GM18909 (cell line): ENCODE results near the gene LRRC63.
"Not testable (repeated sequence)": the region's sequence is repeated elsewhere in the genome, so short reads cannot be mapped to it uniquely, and the experiment has no call there.

ENCODE experiments used
- ATAC-seq: cut with Tn5 transposase; IDR thresholded peaks from one replicate; pipeline ENCODE4 v1.9.1; 2021; ENCODE audit warnings: mild to moderate bottlenecking; ENCODE audit not compliant: unreplicated experiment, poor library complexity

The LRRC63 gene

GRCh38 chr13:46181377-46181839 lies 30.3 kb upstream of the LRRC63 start:
- no peak for ATAC-seq

- peak; percentile 73 for ATAC-seq
These were observed 29.8 kb upstream of the LRRC63 start, which contains the start of gene LCP1 for GRCh38 chr13:46181840-46182490. TSS of gene LCP1 (minus strand) at chr13:46182177. CDS start at chr13:46159662, 22,515 bp downstream.

GRCh38 chr13:46182491-46182877 lies 29.2 kb upstream of the LRRC63 start:
- ATAC-seq: peak; percentile 12

- ATAC-seq: no peak
These were observed 28.4 kb upstream of the LRRC63 start for GRCh38 chr13:46183018-46183946.

GRCh38 chr13:46184277-46184699 lies 27.4 kb upstream of the LRRC63 start:
- ATAC-seq: peak; percentile 51

- ATAC-seq: no peak
These were observed 26.1 kb upstream of the LRRC63 start for GRCh38 chr13:46185634-46186033.

GRCh38 chr13:46192412-46192811 lies 19.3 kb upstream of the LRRC63 start:
- ATAC-seq: no peak

- ATAC-seq: no peak
These were observed 16.7 kb upstream of the LRRC63 start for GRCh38 chr13:46195016-46195415.

GRCh38 chr13:46197299-46198048 lies 14.3 kb upstream of the LRRC63 start:
- no peak for ATAC-seq

- ATAC-seq: no peak
These were observed 13.0 kb upstream of the LRRC63 start for GRCh38 chr13:46198696-46199193.

GRCh38 chr13:46202188-46202795 lies 9.4 kb upstream of the LRRC63 start:
- ATAC-seq: no peak

GRCh38 chr13:46202966-46203365 lies 8.8 kb upstream of the LRRC63 start:
- ATAC-seq: no peak

- no peak for ATAC-seq
These were observed 5.6 kb upstream of the LRRC63 start for GRCh38 chr13:46206143-46206542.

- ATAC-seq: no peak
These were observed 3.9 kb upstream of the LRRC63 start for GRCh38 chr13:46207828-46208227.

- no peak for ATAC-seq
These were observed 1.2 kb upstream of the LRRC63 start for GRCh38 chr13:46210362-46211083.

- ATAC-seq: peak; percentile 47
These were observed 629 bp upstream of the LRRC63 start for GRCh38 chr13:46211116-46211482.

- no peak for ATAC-seq
These were observed 1.5 kb downstream of the LRRC63 start for GRCh38 chr13:46213242-46213641.

- ATAC-seq: not testable (repeated sequence)
These were observed 3.0 kb downstream of the LRRC63 start for GRCh38 chr13:46214741-46215140.

GRCh38 chr13:46220234-46220633 lies 8.5 kb downstream of the LRRC63 start:
- ATAC-seq: not testable (repeated sequence)
